Effector CD8-positive, alpha-beta T cell (primary cell): ENCODE results near the gene USH1G.
"Not testable (repeated sequence)": the region's sequence is repeated elsewhere in the genome, so short reads cannot be mapped to it uniquely, and the experiment has no call there.

ENCODE experiments used
- DNase-seq: peaks from one replicate; lab custom pipeline; 2025; lab: John Stamatoyannopoulos, UW

The USH1G gene

DNA sequence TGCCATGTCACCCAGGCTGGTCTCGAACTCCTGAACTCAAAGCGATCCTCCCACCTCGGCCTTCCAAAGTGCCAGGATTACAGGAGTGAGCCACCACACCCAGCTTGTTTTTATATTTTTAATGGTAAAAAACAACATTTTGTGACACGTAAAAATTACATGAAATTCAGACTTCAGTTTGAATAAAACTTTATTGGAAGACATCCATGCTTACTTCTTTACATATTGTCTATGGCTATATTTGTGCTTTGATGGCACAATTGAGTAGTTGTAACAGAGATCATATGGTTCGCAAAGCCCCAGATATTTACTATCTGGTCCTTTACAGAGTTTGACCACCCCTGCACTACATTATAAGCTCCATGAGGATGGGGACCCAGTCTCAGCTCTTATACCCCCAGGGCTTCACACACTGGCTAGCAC is 48.4 kb downstream of the USH1G start:
- no peak for DNase-seq

DNA sequence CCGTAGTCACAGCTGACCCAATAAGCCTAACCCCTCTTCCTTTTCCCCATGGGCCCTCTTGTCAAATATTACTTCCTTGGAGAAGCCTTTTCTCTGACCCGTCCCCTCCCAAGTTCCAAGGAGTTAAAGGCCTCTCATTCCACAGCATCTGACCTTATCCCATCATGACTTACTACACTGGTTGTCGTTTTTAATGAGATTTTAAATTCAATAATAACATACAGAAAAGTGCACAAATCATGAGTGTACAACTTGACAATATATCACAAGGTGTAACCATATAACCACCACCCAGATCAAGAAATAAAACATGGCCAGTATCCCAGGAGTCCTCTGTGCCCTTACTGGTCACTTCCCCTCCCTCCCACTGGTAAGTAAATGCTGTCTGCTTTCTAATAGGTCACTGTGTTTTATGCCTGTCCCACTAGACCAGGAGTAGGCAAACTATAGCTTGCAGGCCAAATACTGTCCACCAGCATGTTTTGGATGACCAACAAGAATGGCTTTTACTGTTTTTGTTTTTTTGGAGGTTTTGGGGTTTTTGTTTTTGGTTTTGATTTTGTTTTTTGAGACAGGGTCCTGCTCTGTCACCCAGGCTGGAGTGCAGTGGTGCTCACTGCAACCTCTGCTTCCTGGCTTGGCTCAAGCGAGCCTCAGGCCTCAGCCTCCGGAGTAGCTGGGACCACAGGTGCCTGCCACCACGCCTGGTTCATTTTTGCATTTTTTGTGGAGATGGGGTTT is 49.0 kb downstream of the USH1G start:
- DNase-seq: no peak

DNA sequence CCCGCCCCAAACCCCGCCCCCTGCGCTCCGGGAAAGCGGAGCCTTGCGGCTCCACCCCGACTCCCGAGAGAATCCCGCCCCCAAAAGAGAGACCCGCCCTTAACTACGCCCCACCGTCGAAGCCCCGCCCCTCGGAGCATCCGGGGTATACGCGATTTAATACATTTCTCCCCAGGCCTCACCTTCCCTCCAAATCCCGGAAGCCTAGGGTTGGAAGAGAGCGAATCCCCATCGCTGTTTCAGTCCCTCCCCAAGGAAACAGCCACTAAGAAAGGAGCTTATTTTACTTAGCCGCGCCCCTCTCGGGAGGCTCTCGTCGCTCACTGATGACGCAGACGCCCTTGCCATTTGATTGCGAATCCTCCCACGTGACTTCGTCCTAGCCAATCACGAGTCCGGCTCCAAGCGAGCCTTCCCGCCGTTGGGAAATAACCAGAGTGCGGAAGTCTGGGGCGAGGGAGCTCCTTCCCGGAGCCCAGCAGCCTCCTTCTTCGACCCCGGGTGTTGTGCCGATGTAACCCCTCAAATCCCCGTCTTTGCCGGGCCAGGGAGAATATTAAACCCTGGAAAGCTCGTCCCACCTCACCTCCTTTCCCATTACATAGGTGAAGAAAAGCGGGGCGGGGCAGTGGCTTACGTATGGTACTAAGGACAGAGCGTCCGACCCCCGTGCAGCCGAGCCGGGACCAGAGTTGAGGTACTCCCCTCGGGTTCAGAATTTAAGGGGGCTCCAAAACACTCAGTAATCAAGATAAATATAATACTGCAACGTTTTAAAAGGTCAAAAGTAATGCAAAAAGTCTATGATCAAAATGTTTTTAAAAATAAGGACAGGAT is 49.8 kb downstream of the USH1G start:
- DNase-seq: peak; percentile 100

DNA sequence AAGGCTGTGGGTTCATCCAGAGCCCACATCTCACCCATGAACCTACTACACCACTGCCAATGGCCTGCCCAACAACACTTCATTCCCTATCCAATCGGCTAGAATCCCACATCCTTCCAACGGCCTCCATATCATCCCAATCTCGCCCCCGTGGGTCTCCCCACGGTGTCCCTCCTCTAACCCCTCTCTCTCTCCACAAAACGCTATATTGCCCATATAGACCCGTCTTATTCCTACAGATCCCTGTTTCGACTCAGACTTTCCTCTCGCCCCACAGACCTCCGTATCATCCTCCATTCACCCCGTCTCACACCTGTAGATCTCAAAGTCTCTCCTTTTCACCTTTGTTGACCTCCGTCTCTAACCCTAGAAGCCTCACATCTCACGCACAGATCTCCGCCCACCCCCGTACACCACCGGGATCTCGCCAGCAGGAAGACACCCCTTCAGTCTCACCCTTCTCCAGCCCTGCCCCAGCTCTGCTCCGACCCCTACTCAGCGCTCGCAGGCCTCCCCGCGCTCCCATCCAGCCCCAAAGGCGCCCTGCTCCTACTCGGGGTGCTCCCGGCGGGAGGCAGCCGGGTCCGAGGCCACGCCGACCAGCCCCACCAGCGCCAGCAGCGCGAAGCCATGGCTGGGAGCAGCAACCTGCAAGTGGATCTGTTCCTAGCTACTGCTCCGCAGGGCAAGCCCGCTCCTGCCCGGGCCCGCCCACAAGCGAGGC is 50.6 kb downstream of the USH1G start, which contains the start of gene FDXR:
Gene FDXR (minus strand): TSS at position 682 of the 724 bp plus-strand sequence. CDS start 50 bp downstream, at position 632.
- no peak for DNase-seq

DNA sequence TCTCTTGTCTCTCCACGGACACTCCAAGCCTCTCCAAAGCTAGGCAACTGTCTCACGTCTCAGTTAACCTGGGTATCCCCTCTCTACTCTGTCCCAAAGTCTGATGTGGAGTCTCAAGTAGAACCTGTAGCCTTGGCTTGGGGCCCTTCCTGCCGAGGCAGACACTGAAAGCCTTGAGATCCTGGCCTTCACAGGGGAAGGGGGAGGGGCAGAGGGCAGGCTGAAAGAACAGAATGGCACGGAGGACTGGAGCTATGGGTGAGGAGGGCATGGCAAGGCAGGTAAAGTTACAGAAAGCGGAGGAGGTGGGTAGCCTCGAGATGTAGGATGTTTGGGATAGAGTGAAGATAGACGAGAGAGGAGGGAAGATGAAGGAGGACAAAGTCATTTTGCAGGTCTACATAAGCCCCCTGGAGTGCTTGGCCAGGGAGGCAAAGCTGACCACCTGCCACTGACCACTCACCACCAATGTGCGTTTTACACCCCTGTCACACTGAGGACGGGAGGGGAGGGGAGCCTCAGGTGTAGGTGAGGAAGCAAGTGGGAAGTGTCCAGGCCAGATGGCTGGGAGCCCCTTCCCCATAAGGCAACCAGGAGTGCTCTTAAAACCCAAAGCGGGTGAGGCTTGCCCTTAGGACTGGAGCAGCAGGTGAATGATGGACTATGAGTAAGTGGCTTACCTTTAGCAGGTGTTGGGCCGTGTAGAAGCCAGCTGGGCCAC is 51.5 kb downstream of the USH1G start:
- no peak for DNase-seq

DNA sequence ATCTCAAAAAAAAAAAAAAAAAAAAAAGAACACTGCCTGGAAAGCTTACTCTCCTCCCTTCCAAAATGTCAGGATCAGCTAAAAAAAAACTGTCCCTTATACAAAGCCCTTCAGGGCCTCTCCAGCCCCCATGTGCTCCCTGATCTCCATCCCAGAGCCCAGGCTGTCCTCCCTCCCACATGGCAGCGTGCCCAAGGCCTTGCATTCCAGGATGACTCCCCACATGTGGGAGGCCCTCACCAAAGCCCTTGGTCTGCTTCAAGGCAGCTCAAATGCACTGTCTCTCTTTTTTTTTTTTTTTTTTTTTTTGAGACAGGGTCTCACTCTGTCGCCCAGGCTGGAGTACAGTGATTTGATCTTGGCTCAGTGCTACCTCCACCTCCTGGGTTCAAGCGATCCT is 52.5 kb downstream of the USH1G start:
- no peak for DNase-seq

DNA sequence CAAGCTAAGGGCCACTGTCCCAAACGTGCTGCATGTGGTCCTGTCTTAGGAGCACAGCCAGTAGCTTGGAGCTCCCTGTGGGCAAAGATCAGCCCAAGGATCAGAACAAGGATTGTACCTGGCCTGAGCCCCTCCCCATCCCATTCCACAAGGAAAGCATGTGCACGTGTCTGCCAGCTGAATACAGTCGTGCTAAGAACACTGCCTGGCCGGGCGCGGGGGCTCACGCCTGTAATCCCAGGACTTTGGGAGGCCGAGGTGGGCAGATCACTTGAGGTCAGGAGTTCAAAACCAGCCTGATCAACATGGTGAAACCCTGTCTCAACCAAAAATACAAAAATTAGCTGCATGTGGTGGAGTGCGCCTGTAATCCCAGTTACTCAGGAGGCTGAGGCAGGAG is 53.0 kb downstream of the USH1G start:
- DNase-seq: not testable (repeated sequence)

DNA sequence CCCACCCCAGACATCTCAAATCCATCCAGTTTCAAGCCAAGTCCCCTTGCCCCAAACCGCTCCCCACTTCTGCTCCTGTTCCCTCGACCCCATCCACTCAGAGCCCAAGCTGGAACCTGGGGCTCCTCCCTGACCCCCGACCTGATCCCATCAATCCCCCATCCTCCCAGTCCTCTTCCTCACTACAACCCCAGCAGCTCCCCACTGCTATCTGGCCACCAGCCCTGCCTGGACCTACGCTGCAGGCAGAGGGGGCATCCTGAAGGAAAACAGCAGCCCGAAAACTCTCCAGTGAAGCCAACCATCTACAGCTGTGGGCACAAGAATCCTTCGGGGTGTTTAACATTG is 54.2 kb downstream of the USH1G start:
- no peak for DNase-seq

DNA sequence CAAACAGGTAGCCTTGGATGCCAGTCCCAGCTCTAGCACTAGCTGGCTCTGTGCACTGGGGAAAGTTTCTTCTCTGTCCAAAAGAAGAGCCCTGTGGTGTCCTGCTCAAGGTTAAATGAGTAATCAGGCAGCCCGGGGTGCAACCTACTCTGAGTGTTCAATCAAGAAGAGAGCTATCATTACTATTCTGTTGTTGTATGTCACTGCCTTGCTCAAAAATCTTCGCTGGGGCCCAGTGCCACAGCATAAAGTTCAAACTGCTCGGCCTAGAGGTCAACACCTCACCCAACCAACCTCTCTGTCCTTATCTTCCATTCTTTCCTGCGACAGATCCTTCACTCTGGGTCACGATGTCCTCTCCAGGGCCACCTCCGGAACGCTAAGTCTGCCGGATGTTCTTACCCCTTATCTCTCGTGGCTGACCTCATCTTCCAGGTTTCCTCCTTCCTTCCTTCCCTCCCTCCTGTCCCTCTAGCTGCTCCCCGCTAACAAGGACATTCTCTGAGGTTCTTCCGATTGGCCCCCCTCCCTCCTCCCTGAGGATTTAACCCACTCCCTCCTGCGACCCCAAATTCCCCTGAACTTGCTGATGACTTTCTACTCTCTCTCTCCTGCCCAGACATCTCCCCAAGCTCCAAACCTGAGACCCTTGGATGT is 54.7 kb downstream of the USH1G start:
- no peak for DNase-seq

DNA sequence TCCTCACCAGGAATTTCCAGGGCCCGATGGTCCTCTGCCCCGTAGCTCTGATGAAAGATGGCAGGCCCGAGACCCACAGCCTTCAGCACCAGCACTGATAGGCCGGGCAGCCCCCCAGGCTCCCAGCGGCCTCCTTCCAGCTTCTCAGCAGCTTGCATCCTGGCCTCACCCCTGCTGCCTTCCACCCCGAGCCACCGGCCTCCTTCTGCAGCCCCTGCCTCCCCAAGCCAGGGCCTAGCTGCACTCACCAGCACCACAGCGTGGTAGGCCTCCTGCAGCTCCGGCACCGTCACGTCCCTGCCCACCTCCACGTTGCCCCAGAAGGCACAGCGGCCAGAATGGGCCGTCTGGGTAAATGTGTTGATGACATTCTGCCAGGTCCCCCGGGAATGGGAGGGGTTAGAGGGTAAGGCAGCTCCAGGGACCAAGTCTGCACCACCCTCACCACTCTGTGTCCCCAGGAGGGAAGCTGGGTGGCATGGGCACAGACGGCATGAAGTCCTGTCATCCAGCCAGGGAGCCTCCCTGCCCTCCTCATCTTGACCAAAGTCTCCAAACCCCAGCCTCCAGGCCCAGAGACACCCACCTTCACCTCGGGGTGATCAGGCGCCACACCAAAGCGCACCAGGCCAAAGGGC is 56.7 kb downstream of the USH1G start:
- DNase-seq: no peak
